Stimulated activated CD8-positive, alpha-beta memory T cell treated with anti-CD3 and anti-CD28 coated beads, Interleukin-7, amount 100 ng/mL, for 4 hours (primary cell): ENCODE measurements around the gene PSMD14.

Experiments used
- DNase-seq, 2 donors: peaks; one replicate each; pipeline ENCODE4 v3.0.0-alpha.2; 2020; ENCODE audit warnings: low read depth in 2 of 2

The PSMD14 gene

GRCh38 chr2:161418715-161419637 is 110.8 kb downstream of the PSMD14 start:
- DNase-seq = no peak

GRCh38 chr2:161419638-161420190 is 111.5 kb downstream of the PSMD14 start:
- no peak for DNase-seq

DNA sequence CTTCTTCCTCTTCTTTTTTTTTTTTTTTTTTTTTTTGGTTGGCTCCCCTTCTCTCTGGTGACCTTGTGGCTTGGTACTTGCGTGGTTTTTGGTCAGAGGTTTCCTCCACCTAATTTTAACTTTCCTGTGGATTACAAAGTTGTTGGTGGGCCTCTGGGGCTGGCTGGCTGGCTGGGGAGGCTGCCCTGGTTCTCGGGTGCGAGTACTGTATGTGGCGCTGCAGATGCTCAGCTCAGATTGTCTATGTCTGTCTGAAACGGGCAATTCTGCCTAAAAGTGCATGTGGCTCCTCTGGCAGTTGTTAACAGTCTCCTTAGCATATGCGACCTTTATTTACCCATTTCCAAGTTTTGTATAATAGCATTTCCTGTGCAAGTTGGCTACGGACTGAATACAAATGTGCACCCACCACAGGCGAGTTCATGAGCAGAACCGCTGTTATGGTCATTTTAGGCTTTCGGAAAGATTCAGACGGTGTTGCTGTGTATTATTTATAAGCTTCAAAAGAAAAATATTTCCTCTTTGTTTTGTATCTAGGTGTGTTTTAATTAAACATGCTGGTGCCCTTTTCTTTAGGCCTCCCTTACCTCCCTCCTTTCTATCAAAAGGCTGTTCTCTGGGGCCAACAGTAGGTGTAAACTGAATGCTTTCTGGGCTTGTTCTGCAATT is 112.3 kb downstream of the PSMD14 start:
- DNase-seq = no peak

GRCh38 chr2:161421686-161422085 is 113.5 kb downstream of the PSMD14 start:
- no peak for DNase-seq

DNA sequence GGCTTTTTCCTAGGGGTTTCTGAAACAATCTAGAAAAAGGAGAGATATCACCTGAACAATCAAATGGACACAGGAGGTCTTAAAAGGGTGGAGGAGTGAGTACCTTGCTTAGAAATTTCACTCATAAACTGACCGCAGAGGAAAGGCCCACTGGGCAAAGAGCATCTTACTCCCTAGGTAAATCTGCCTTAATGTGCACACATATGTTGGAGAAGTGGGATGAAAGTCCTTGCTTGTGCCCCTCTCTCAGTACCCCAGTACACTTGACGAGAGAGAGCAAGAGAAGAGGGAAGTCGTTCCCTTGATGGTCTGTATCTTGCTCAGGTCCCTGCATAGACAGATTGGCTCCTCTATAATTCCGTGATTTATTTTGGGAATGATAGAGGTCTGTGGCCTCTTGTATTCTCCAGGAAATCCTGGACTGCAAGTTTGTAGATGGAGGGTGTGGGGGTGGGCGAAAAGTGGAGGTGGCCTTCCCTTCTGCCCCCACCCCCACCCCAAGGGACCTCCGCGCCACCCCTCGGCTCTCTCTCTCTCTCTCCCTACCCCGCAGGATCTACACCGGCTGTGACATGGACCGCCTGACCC is 114.7 kb downstream of the PSMD14 start:
- no peak for DNase-seq

DNA sequence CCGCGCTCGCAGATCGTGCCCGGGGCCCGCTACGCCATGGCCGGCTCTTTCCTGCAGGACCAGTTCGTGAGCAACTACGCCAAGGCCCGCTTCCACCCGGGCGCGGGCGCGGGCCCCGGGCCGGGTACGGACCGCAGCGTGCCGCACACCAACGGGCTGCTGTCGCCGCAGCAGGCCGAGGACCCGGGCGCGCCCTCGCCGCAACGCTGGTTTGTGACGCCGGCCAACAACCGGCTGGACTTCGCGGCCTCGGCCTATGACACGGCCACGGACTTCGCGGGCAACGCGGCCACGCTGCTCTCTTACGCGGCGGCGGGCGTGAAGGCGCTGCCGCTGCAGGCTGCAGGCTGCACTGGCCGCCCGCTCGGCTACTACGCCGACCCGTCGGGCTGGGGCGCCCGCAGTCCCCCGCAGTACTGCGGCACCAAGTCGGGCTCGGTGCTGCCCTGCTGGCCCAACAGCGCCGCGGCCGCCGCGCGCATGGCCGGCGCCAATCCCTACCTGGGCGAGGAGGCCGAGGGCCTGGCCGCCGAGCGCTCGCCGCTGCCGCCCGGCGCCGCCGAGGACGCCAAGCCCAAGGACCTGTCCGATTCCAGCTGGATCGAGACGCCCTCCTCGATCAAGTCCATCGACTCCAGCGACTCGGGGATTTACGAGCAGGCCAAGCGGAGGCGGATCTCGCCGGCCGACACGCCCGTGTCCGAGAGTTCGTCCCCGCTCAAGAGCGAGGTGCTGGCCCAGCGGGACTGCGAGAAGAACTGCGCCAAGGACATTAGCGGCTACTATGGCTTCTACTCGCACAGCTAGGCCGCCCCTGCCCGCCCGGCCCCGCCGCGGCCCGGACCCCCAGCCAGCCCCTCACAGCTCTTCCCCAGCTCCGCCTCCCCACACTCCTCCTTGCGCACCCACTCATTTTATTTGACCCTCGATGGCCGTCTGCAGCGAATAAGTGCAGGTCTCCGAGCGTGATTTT is 115.5 kb downstream of the PSMD14 start:
- no peak for DNase-seq

- DNase-seq = no peak
Measured at GRCh38 chr2:161424394-161424769, 116.2 kb downstream of the PSMD14 start.

DNA sequence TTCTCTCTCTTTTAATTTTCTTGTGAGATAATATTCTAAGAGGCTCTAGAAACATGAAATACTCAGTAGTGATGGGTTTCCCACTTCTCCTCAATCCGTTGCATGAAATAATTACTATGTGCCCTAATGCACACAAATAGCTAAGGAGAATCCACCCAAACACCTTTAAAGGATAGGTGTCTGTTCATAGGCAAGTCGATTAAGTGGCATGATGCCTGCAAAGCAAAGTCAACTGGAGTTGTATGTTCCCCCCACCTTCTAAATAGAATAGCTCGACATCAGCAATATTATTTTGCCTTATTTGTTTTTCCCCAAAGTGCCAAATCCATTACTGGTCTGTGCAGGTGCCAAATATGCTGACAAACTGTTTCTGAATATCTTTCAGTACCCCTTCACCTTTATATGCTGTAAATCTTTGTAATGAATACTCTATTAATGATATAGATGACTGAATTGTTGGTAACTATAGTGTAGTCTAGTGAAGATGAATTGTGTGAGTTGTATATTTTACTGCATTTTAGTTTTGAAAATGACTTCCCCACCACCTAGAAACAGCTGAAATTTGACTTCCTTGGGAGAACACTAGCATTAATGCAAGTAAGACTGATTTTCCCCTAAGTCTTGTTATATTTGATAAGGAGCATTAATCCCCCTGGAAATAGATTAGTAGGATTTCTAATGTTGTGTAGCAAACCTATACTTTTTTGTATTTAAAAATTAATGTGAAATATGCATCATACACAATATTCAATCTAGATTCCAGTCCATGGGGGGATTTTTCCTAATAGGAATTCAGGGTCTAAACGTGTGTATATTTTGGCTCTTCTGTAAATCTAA is 116.9 kb downstream of the PSMD14 start:
- no peak for DNase-seq

DNA sequence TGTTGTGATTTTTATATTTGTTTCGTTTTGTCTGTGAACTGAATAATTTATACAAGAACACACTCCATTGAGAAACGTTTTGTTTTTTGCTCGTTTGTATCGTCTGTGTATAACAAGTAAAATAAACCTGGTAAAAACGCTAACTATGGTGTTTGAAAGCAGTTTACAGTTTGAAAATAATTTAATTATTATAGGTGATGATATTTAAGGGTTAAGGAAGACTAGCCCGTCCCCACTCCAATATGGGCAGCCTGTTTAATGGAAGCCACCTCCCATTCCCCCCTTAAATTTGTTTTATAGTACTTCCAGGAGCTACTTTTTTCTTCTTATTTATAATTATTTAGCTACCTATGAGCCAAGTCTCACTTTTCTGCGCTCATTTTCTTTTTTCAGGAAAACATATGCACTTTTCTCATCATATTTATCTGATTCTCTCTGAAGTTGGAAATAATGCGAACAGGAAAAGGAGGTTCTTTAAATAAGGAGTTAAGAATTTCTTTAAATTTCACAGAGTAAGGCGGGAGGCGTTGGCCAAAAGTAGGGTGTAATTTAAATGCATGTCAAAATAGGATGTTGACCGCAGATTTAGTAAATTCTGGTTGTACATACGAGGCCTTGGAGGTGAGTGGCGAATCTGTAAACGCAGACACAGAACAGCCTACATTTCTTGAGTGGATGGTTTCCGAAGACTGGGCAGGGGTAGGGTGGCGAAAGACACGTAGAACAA is 117.7 kb downstream of the PSMD14 start:
- no peak for DNase-seq

DNA sequence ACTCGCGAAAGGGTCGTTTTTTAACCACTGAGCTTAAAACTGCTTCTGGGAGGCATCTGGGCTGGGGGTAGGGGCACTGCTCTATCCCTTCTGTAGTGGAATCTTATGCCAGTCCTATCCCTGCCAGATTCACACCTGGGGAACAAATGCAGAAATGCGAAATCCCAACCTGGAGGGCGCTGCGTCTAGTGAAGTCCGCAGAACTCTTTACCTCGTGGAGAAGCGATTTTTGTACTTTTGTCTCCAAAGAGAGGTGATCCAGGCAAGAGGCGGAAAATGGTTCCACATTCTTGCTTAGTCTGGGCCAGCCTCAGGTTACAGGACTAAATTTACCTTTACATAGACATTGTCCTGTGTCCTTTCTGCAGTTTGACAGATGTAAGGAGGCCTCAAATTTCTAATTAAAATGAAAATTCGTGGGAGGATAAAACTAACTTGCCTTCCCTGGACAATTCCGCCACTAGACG is 118.3 kb downstream of the PSMD14 start:
- no peak for DNase-seq

GRCh38 chr2:161426922-161427663 is 118.9 kb downstream of the PSMD14 start:
- no peak for DNase-seq

DNA sequence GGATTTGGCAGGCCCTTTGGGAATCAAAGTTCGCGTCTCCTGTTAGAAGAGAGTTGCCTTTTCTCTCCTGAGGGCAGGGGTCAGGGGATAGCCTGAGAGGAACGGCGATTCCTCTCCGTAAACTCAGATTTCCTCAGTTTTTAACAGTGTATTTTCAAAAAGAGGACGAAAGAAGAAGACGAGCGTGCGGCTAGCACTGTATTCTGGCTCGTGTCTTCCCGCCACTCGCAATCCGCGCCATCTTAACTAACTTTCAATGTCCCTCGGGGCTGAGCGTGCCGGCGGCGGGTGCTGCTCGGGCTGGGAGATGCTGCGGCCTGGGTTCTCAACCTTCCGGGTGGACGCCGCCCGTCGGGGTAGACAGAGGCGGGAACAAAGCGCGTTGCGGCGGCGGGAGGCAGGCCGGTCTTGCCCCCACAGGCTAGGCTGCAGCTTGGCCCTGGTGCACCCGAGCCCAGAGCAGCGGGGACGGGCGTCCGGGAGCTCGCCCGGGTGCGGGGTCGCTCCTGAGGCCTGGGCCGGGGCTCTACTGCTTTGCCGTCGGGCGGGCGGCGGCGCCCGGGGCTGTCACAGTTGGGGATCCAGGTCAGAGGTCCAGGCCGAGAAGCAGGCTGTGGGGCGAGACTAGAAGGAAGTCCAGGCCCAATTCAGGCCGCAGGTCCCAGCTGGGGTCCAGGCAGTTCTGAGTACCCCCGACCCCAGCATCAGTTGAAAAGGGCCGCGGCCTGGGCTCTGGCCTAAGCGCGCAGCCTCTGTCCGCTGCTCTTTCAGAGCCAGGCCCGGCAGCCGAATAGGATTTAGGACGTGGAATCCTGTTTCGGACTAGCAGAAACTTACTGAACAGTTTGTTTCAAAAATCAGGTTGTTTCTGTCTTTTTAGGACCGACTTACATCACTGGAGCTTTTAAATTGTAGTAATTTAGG is 119.7 kb downstream of the PSMD14 start:
- no peak for DNase-seq

- DNase-seq = no peak
Measured at GRCh38 chr2:161430386-161430785, 122.2 kb downstream of the PSMD14 start.

- no peak for DNase-seq
Measured at GRCh38 chr2:161432107-161432506, 123.9 kb downstream of the PSMD14 start.

DNA sequence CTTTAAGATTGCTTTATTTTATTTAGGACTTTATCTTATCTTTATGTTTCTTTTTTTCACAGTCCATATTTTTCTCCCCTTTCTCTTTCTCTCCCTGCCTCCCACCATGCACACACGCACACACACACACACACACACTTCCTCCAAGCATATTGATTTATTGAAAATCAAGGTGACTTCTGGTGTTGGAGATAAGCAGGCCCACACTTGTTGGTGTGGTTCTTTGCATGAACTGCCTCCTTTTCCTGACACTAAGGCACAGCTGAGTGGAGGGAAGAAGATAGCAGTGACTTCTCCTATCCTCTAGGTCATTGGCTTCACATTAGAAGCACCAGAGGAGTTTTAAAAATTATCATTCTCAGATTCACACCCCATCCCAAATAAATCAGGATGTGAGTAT is 125.9 kb downstream of the PSMD14 start:
- DNase-seq = no peak

- no peak for DNase-seq
Measured at GRCh38 chr2:161436411-161436810, 128.2 kb downstream of the PSMD14 start.

- no peak for DNase-seq
Measured at GRCh38 chr2:161438598-161438997, 130.4 kb downstream of the PSMD14 start.

DNA sequence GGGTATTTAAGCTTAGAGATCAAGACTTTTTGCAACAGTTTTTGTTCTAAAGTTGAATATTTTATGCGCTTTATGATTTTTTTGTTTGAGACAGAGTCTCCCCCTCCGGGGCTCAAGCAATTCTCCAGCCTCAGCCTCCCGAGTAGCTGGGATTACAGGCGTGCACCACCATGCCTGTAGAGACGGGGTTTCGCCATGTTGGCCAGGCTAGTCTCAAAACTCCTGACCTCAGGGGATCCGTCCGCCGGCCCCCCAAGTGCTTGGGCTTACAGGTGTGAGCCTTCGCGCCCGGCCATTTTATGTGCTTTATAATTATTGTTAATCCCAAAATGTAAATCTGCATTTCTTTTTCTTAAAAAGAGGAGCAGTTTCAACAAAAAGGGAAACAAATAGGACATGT is 136.9 kb downstream of the PSMD14 start:
- no peak for DNase-seq
